Measurements from ENCODE around the gene PHACTR1. TPM values are rescaled to one million over a fixed set of nuclear protein-coding genes. Genes with fewer than 3 reads are reported as not detected.

The PHACTR1 gene
- polyA plus RNA-seq, 3 donors: 6.1 to 26.9 (median 7.6) TPM

- no peak overlapping the region for H2AFZ ChIP-seq (ENCODE audit: insufficient read depth, low read depth, low read length, poor library complexity, severe bottlenecking)
- Mint-ChIP-seq H3K4me3 (no peak overlapping the region), H3K4me1 (peaks cover 2% of the 10 kb centered on the region), H3K27me3 (ENCODE audit: low read depth in 3 of 3) (no peaks in the 10 kb centered on the region), H3K27ac (no peak overlapping the region), H3K9me3 (no peaks in the 10 kb centered on the region), H3K36me3 (no peaks in the 10 kb centered on the region)
- H3K4me3 ChIP-seq (replicated peaks in 1 of 3; ENCODE audit: low read depth in 2 of 3, low read length in 3 of 3): no peak overlapping the region
- no peaks in the 10 kb centered on the region for H3K4me1 ChIP-seq (ENCODE audit: control insufficient read depth in 1 of 2, insufficient read depth in 2 of 2, low read length in 2 of 2)
- no peaks in the 10 kb centered on the region for H3K79me2 ChIP-seq (ENCODE audit: insufficient read depth, low read length)
- no peak overlapping the region for H3K27ac ChIP-seq (ENCODE audit: low read depth in 1 of 2, low read length in 2 of 2)
- no peak for TF ChIP-seq CTCF (IDR thresholded peaks at IDR 0.05)
- H3K27me3 ChIP-seq (ENCODE audit: control insufficient read depth in 2 of 2, insufficient read depth in 2 of 2, low read length in 2 of 2): no peaks in the 10 kb centered on the region
- H3K4me2 ChIP-seq (replicated peaks; ENCODE audit: extremely low read depth, low read length, poor library complexity, severe bottlenecking): no peak overlapping the region
- H3K36me3 ChIP-seq (replicated peaks in 1 of 2; ENCODE audit: control insufficient read depth in 1 of 2, insufficient read depth in 2 of 2, low read length in 2 of 2): no peaks in the 10 kb centered on the region
- intact Hi-C loops (cut with micrococcal nuclease): no loop called here
- no peak for DNase-seq
- WGBS (ENCODE audit: insufficient coverage): no CpG with 5 or more reads among the region's 5 CpGs
- H4K20me1 ChIP-seq (ENCODE audit: insufficient read depth, low read length): no peaks in the 10 kb centered on the region
- H3K9ac ChIP-seq (ENCODE audit: insufficient read depth, low read length, poor library complexity, severe bottlenecking): no peak overlapping the region
- no peaks in the 10 kb centered on the region for H3K9me3 ChIP-seq (replicated peaks in 1 of 2; ENCODE audit: control insufficient read depth in 1 of 2, insufficient read depth in 1 of 2, low read length in 2 of 2)
Measured at GRCh38 chr6:13080462-13081188, 364.1 kb downstream of the PHACTR1 start.

- Histone ChIP-seq H3K27me3 (ENCODE audit: control insufficient read depth in 2 of 2, insufficient read depth in 2 of 2, low read length in 2 of 2) (no peaks in the 10 kb centered on the region), H3K4me1 (ENCODE audit: control insufficient read depth in 1 of 2, insufficient read depth in 2 of 2, low read length in 2 of 2) (no peaks in the 10 kb centered on the region), H3K4me3 (replicated peaks in 1 of 3; ENCODE audit: low read depth in 2 of 3, low read length in 3 of 3) (no peak overlapping the region), H3K9ac (ENCODE audit: insufficient read depth, low read length, poor library complexity, severe bottlenecking) (no peak overlapping the region), H3K36me3 (replicated peaks in 1 of 2; ENCODE audit: control insufficient read depth in 1 of 2, insufficient read depth in 2 of 2, low read length in 2 of 2) (no peaks in the 10 kb centered on the region), H3K27ac (ENCODE audit: low read depth in 1 of 2, low read length in 2 of 2) (no peak overlapping the region), H4K20me1 (ENCODE audit: insufficient read depth, low read length) (no peaks in the 10 kb centered on the region), H3K9me3 (replicated peaks in 1 of 2; ENCODE audit: control insufficient read depth in 1 of 2, insufficient read depth in 1 of 2, low read length in 2 of 2) (no peaks in the 10 kb centered on the region), H3K79me2 (ENCODE audit: insufficient read depth, low read length) (no peaks in the 10 kb centered on the region), H3K4me2 (replicated peaks; ENCODE audit: extremely low read depth, low read length, poor library complexity, severe bottlenecking) (no peak overlapping the region), H2AFZ (ENCODE audit: insufficient read depth, low read depth, low read length, poor library complexity, severe bottlenecking) (no peak overlapping the region)
- no peak for TF ChIP-seq CTCF (IDR thresholded peaks at IDR 0.05)
- H3K36me3 Mint-ChIP-seq: no peaks in the 10 kb centered on the region
- WGBS (ENCODE audit: insufficient coverage): 100% methylated on average over 2 of the region's 4 CpGs
- intact Hi-C loops (cut with micrococcal nuclease): no loop called here
- no peaks in the 10 kb centered on the region for H3K27me3 Mint-ChIP-seq (ENCODE audit: low read depth in 3 of 3)
- no peaks in the 10 kb centered on the region for H3K9me3 Mint-ChIP-seq
- no peak overlapping the region for H3K4me3 Mint-ChIP-seq
- H3K27ac Mint-ChIP-seq: no peak overlapping the region
- no peaks in the 10 kb centered on the region for H3K4me1 Mint-ChIP-seq
- DNase-seq: no peak
Measured at GRCh38 chr6:13081189-13081563, 364.6 kb downstream of the PHACTR1 start.

All from CD14-positive monocyte (primary cell).